ENCODE results near the gene DUXB.
A peak's percentile ranks its signal among the peaks of the same experiment; 100 is the strongest.

DUXB gene, protein sequence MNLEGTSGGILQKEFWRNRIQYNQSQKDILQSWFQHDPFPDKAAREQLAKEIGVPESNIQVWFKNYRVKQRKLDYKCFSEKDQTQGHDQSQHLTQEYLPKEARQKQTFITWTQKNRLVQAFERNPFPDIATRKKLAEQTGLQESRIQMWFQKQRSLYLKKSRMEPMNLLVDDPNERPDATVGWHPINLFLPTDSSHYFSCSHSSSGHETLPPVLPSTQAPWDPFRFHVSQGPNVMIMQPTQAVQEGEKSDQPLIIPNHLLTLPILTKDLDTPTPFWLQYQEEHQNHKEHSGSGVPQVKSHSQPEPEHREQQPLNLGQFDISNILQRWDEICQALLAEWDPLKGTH

DNA sequence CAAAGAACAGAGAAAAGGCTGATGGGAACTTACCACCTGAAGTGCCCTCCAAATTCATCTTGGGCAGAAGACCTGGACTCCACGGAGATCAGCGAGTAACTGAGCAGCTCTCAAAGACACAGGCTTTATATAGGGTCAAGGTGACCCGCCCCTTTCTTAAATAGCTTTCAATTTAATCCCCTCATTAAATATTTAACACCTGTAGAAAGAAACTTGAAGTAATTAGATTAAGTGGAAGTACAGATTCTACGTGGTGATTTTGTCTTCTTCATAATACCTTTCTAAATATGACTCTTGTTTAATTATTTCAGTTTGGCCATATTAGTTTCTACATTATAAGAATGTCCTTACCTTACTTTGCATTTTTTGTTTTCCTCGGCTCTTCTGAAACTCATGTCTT, at the start of gene DUXB:
Gene DUXB (minus strand): TSS at position 101 of the 400 bp plus-strand sequence. CDS start 43 bp downstream, at position 58.
- DNase-seq = no peak

DNA sequence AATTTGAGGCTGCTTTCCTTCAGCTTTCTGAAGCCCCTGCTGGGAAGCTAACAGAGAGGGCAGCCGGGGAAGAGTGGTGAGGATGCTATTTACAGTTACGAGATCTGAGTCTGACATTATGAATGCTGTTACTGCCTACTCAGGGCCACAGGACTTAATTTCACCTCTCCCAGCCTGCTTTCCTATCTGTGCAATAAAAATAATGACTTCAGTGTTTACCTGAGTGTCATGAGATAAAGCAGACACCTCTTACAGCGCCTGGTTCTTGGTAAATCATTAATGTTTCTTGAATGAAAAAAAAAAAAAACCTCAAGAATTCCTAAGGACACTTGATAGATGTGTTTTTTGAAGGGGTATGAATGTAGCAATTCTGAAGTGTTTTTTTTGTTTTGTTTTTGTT, 49.3 kb upstream of the DUXB start:
- DNase-seq = no peak

DNA sequence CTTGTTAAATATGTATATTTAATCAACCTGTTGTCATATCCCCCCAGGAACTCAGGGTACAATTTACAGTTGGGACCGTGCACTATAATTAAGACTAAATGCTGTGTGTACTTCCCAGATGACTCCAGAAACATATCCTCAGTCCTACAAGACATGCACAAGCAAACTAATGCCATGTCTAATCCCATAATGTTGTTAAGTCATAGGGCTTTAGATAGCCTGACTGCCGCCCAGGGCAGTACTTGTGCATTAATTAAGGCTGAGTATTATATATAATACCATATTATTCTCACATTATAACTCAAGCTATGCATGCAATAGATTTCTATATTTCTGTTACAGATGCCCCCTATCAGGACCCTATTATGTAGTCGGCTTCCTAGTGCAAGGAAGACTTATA, 45.1 kb upstream of the DUXB start:
- no peak for DNase-seq

DNA sequence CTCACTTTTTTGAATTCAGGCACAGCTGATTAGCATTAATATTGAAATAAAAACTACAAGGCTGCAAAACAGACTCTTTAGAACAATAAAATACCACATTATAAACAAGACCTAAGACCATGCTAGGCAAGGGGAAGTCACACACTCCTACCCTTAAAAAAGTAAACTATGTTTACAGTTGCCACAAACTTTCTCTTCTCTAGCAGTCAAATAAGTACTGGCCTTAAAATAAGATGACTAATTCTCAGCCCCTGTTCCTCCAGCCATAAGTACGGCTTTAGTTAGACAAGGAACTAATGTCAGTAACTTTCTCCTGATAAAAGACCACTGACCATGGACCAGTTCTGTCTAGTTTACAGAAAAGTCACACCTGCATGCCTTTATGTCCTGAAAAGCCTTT, 44.6 kb upstream of the DUXB start:
- DNase-seq = no peak

DNA sequence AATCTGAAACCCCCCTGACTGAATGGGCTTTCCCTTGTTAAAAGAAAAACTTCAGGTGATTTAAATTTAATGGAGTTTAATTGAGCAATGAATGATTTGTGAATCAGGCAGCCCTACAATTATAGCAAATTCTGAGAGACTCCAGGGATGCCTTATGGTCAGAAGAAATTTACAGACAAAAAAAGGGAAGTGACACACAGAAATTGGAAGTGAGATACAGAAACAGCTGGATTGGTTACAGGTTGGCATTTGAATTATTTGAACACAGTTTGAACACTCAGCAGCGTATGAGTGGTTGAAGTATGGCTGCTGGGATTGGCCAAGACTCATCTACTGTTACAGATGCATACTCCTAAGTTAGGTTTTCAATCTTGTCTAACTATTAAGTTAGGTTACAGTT, 44.0 kb upstream of the DUXB start:
- DNase-seq = no peak

DNA sequence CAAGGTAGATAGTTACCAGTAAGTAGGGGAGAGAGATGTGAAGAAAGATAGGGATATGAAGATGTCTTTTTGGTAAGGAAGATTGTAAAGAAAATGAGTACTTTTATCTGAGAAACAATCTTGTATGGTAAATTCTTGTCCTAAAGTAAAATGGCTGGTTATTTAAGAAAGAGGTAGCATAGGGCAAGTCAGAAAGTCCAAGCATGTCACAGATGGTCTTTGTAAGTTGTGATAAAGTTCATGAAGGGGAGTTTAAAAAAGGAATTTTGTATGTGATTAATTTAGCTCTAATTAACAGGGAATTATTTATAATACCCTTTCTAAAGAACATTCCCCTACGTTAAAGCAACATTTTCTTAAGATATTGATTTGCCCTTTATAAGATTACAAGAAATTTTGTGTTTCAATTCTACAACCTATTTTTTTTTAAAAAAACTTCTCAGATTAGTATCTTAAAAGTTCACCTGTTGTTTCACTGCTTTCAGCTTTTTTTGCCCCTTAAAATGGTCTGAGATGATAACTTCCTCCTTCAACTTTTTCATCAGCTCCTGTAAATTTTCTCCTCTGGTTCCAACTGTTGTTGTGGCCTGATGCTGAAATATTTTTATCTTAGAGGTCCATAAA, 41.3 kb upstream of the DUXB start:
- no peak for DNase-seq

DNA sequence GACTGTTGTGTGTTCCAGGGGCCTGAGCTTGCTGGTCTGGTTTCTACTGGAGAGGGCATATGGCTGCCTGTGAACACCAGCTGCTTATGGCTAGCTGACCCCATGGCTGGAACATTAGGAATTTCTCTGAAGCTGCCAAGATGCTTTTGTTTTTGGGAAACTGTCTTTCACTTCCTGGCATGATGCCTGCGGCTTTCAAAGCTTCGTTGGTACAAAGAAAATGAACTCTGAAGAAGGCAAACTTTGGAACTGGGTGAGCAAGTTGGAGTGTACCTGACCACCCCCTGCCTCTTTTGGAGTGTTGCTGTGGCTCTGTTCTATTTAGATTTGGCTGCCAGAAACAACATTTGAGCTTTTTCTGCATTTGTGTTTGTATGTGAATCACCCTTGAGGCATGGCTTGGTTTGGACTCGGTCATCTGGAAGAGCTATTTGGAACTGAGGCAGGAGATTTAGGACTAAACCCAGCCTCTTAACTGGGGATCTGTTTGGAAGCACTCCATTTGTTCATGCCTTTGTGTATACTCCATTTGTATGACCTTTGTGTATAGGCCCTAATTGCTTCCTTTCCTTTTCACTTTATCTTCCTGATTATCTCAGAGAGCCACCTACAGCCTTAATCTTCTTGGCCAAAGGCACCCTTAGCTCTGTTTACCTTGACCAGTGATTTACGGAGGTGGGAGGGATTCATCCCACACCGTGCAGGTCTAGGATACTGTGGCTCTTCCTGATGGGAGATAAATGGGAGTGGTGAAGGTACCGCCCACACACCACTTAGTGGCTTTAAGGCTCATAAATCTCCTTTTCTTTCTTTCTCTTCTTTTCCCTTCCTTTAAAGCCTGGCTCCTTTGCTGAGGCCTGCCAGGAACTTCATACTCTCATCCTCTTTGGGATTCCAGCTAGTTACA, 32.3 kb upstream of the DUXB start:
- DNase-seq = peak; percentile 47

DNA sequence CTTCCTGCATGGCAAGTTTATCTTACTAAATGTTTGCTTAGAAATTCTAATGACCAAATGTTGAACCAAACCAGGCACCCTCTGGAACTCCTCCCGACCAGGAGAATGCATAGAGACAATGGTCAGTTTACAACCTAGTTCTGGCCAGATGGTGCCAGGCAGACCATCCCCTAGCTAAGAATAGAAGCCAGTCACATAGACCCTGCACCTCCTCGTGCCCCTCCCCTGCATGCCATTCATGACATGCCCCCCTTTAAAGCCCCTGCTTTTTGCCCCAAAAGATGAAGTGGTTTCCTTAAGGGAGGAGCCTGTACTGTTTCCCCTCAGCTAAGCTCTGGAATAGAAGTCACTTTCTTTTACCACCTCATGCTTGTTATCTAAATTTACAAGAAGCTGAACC, 31.6 kb upstream of the DUXB start:
- DNase-seq = no peak

DNA sequence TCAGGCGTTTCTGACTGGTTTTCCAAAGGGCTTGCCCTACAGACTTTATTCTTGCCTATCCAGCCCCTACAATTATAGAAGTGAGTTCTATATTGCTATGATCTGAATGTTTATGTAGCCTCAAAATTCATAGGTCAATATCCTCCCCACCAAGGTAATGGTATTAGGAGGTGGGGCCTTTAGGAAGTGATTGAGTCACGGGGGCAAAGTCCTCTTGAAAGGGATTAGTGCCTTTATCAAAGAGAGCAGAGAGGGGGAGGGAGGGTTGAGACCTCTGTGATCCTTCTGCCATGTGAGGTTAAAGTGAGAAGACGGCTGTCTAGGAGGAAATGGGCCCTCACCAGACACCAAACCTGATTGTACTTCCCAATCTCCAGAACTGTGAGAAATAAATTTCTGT, 26.0 kb upstream of the DUXB start:
- no peak for DNase-seq

DNA sequence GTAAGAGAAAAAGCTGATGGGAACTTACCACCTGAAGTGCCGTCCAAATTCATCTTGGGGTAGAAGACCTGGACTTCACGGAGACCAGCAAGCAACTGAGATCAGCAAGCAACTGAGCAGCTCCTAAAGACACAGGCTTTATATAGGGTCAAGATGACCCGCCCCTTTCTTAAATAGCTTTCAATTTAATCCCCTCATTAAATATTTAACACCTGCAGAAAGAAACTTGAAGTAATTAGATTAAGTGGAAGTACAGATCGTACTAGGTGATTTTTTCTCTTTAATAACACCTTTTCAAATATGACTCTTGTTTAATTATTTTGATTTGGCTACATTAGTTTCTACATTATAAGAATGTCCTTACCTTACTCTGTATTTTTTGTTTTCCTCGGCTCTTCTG, 25.1 kb upstream of the DUXB start, which contains the start of gene CPHXL:
Gene CPHXL (minus strand): TSS at position 101 of the 400 bp plus-strand sequence. CDS start 48 bp downstream, at position 53.
- DNase-seq = no peak

DNA sequence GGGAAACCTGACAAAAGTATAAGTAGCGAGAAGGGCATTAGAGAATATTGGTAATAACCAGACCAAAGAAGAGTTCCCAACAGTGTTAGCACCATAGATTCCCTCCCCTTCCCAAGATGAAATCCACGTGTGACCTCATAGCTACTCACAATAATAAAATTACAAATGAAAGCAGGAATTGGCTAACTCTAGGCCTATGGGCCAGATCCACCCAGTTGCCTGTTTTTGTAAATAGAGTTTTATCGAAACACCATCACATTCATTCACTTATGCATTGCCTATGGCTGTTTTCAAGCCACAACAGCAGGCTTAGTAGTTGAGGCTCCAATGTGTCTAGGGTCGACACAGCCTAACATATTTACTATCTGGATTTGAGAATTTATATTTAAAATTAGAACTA, 17.2 kb upstream of the DUXB start:
- DNase-seq = no peak

DNA sequence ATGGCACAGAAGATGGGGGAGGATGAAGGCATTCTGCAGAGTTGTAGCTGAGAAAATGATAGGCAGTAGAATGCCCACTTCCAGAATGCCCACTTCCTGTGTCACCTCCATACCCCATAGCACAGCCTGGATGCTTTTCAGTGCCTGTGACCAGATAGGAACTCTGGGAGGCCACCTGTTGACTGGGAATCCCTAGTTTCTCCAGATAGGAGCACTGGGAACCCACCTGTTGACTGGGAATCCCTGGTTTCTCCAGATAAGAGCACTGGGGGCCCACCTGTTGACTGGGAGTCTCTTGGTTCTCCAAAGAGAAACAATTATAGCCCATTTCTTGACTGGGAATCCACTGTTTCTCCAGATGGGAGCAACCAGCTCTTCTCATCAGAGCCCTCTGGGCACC, 13.4 kb upstream of the DUXB start:
- no peak for DNase-seq

DNA sequence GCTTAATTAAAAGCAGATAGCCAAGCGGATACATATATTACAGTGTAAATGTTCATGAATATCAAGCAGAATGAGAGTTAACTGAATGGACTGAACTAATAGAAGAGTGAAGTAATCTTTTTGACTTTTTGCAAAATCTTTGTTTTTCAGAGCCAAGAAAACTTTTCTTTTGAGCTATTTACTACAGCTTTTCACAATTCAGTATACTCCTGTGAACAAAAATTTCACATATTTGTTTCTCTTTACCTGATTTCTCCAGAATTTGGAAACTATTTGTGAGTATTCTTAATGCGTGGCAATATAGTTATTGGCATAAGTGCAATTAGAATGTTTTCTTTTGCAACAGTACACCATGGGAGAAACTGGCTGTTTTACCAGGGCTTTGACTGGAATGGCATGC, 9.1 kb upstream of the DUXB start:
- DNase-seq = no peak

DNA sequence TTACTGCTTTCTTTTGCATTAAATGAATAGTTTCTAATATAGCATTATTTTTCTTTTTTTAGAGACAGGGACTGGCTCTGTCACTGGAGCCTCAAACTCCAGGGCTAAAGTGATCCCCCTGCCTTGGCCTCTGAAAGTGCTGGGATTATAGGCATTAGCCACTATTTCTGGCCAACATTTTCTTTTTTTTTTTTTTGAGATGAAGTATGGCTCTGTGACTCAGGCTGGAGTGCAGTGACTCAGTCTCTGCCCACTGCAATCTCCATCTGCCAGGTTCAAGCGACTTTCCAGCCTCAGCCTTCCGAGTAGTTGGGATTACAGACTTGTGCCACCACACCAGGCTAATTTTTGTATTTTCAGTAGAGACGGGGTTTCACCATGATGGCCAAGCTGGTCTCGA, 2.0 kb upstream of the DUXB start:
- peak; percentile 5 for DNase-seq

DNA sequence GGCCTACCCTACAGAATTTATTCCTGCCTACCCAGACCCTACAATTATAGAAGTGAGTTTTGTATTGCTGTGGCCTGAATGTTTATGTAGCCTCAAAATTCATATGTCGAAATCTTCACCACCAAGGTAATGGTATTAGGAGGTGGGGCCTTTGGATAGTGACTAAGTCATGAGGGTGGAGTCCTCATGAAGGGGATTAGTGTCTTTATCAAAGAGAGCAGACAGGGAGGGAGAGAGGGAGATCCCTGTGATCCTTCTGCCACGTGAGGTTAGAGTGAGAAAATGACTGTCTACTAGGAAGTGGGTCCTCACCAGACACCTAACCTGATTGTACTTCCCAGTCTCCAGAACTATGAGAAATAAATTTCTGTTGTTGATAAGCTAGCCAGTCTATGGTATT, 981 bp upstream of the DUXB start:
- DNase-seq = no peak

DNA sequence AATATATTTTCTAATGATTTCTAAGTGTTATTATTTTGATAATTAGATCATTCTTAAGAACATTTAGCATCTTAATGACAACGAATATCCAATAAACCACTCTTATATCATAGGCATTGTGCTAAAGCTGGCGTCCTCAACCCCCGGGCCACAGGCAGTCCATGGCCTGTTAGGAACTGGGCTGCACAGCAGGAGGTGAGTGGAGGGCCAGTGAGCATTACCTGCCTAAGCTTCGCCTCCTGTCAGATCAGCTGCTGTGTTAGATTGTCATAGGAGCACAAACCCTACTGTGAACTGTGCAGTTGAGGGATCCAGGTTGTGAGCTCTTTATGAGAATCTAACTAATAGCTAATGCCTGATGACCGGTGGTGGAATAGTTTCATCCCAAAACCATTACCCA, 3.7 kb downstream of the DUXB start:
- no peak for DNase-seq

DNA sequence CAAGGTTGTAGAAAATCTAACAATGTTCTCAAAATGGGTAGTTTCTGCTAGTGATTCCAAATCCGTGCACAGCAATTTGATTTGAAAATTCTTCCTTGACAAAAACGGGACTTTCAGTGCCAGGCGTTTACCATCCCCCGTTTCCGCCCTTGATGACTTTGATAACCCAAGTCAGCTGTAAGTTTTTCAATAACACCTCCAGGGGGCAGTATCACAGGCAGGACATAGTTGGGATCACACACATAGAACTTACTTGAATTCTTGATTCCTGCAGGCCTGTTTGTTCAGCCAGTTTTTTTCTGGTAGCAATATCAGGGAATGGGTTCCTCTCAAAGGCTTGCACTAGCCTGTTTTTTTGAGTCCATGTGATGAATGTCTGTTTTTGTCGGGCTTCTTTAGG, 5.6 kb downstream of the DUXB start:
- no peak for DNase-seq

DNA sequence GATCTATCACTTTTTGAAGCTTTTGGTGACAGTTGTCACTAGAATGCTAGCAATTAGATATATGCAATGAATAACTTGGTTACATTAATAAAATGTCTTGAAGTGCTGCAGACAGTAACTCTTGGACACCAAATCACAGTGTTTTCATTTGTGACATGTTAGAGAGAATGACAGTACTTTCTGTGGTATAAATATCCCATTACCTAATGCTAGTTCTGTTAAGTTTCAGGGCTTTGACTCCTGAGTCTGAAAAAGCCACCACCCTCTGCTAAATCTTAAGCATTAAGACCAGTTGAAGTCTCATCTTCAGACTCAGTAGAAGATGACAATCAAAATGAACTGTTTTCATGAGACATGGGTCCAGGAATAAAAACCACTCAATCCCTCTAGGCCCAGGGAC, 13.9 kb downstream of the DUXB start:
- no peak for DNase-seq

DNA sequence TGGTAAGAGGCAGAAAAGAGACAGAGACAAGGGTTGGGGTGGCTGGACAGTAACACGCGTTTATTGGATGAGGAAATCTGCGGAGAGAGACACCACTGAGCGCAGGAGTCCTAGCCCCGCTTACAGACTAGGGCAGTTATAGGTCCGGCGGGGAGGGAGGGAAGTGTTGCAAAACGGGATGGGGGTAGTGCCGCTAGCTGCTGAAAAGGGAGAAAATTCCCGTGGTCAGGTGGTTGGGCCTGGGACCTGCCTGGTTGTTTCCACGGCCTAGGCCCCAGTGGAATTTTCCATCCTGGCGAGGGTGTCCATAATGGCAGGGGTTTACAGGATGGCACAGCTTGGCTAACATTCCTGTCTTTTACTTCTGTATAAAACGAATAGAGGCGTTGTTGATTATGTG, 19.0 kb downstream of the DUXB start:
- no peak for DNase-seq

DNA sequence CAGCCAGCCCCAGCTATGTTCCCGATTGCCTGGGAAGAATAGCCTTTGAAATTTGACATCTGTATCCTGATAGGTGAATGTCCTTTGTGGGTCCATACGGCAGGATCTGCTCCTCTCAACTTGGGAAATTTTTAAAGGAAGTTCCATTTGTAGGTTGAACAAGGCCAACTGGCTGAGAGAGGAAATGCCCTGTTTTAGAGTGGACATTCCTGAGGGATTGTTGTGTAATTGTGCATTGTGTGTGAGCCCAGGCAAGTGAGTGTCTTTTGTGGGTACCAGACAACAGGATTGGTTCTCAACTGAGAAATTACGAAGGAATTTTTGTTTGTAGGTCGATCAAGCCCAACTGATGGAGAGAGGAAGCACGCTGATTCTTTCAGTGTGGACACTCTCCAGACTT, 21.9 kb downstream of the DUXB start:
- no peak for DNase-seq

DNA sequence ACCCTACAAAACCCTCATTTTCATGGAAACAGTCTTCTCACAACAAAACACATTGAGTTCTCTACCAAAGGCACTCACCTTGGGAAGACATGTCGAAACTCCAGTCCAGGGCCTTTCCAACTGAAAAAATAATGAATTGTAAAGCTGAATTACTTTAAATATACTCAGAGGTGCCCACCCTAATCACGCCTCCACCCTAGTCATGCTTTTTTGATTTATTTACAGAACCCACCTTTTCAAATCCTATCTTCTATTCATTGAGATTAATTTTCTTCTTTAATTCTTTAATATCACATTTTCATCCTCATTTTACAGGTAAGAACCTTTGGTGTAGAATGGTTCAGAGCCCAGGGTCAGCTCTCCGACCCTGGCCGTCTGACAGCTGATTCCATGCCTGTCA, 24.4 kb downstream of the DUXB start, which contains the start of gene CPHXL2:
Gene CPHXL2 (minus strand): TSS at position 101 of the 400 bp plus-strand sequence. CDS start 10 bp downstream, at position 91.
- DNase-seq = no peak

DNA sequence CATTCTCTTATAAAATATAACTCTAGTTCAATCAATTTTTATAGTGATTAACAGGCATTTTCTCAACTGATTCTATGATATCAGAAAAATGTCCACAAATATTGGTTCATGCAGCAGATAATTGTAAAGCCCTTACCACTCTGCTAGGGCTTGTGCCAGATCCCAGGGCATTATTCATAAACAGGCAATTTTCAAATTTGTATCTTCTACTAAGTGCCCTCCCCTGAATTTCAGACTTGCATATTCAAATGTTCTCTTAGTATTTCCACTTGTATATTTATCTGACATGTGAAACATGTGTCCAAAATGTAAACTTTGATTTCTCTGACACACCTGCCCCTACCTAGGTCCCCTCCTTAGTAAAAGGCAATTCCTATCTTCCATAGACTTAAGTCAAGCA, 33.8 kb downstream of the DUXB start:
- no peak for DNase-seq

DNA sequence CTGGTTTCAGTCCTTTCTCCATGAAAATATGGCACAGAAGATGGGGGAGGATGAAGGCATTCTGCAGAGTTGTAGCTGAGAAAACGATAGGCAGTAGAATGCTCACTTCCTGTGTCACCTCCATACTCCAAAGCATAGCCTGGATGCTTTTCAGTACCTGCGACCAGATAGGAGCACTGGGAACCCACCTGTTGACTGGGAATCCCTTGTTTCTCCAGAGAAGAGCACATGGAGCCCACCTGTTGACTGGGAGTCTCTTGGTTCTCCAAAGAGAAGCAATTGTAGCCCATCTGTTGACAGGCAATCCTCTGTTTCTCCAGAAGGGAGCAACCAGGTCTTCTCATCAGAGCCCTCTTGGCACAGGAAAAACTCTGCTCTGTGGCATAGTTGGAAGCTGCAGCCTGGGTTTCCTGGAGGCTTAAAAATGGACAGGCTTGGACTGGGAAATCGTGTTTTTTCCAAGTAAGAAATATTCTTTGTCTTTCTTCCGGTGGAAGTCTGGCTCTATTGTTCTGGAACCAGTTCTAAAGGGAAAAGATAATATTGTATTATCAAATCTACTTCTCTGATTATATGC, 40.4 kb downstream of the DUXB start:
- no peak for DNase-seq

All from HCEC 1CT (cell line).